TTC549 (cell line): ENCODE results near the gene IQCC.

Experiments
- FAIRE-seq: peaks from 2 replicates; lab custom pipeline; 2012; peaks lifted over from hg19 to GRCh38; lab: Jason Lieb, UNC

Gene IQCC

GRCh38 chr1:32224285-32224684 is 18.8 kb downstream of the IQCC start:
- FAIRE-seq, result no peak

- FAIRE-seq, result no peak
These were observed 23.3 kb downstream of the IQCC start for GRCh38 chr1:32228771-32229170.

GRCh38 chr1:32231843-32232432 is 26.5 kb downstream of the IQCC start:
- no peak for FAIRE-seq

GRCh38 chr1:32232558-32233304 is 27.3 kb downstream of the IQCC start:
- no peak for FAIRE-seq

- FAIRE-seq, result no peak
These were observed 29.3 kb downstream of the IQCC start for GRCh38 chr1:32234792-32235191.

GRCh38 chr1:32239337-32239736 is 33.9 kb downstream of the IQCC start:
- FAIRE-seq, result no peak

- FAIRE-seq, result no peak
These were observed 34.3 kb downstream of the IQCC start for GRCh38 chr1:32239790-32240139.

GRCh38 chr1:32240140-32240951 is 34.9 kb downstream of the IQCC start:
- FAIRE-seq, result no peak

- no peak for FAIRE-seq
These were observed 35.7 kb downstream of the IQCC start for GRCh38 chr1:32241001-32241763.

- FAIRE-seq, result no peak
These were observed 36.9 kb downstream of the IQCC start for GRCh38 chr1:32242341-32242851.

GRCh38 chr1:32246888-32247273 is 41.4 kb downstream of the IQCC start, which contains the start of gene FAM167B:
Gene FAM167B (plus strand): TSS chr1:32247222. CDS start chr1:32247422, 200 bp downstream.
- no peak for FAIRE-seq

- no peak for FAIRE-seq
These were observed 42.0 kb downstream of the IQCC start for GRCh38 chr1:32247452-32247851.

GRCh38 chr1:32247983-32248889 is 42.8 kb downstream of the IQCC start:
- FAIRE-seq, result no peak

- FAIRE-seq, result no peak
These were observed 44.5 kb downstream of the IQCC start for GRCh38 chr1:32249831-32250525.

GRCh38 chr1:32250893-32251716 is 45.6 kb downstream of the IQCC start, which contains the start of gene LCK:
Gene LCK (plus strand): TSS chr1:32251265. CDS start chr1:32274330, 23,065 bp downstream.
- FAIRE-seq, result no peak

GRCh38 chr1:32255072-32256071 is 49.9 kb downstream of the IQCC start:
- FAIRE-seq, result no peak

- no peak for FAIRE-seq
These were observed 51.2 kb downstream of the IQCC start for GRCh38 chr1:32256473-32257226.

- FAIRE-seq, result no peak
These were observed 51.7 kb downstream of the IQCC start for GRCh38 chr1:32257227-32257508.
